Measurements from ENCODE around the gene FICD. TPM values are rescaled to one million over a fixed set of nuclear protein-coding genes. Genes with fewer than 3 reads are reported as not detected.

Gene FICD
- total and polyA plus RNA-seq, 9 of the 15 experiments (the other 6 are each of a cell fraction or from before 2014, with no cell fraction given) = 0.88 to 4.5 (median 1.9) TPM

- TF ChIP-seq RERE (CRISPR knock-in tag; IDR thresholded peaks at IDR 0.05; ENCODE audit: borderline replicate concordance) = no peak
- peak; percentile 69 for TF ChIP-seq ZFX (CRISPR knock-in tag; IDR thresholded peaks at IDR 0.05)
- no peak for TF ChIP-seq GTF2A2 (tag; IDR thresholded peaks at IDR 0.05)
- peak; percentile 32 for TF ChIP-seq NEUROD1 (IDR thresholded peaks at IDR 0.05; ENCODE audit: borderline replicate concordance, low read depth, low read length, partially characterized antibody)
- no peak for TF ChIP-seq HLTF (IDR thresholded peaks at IDR 0.05)
- no peak for TF ChIP-seq NFXL1 (CRISPR knock-in tag; IDR thresholded peaks at IDR 0.05)
- no peak for TF ChIP-seq ATF2 (CRISPR knock-in tag; IDR thresholded peaks at IDR 0.05)
- peak; percentile 32 for TF ChIP-seq NBN (IDR thresholded peaks at IDR 0.05; ENCODE audit: low read depth)
- no peak for TF ChIP-seq CBFB (CRISPR knock-in tag; IDR thresholded peaks at IDR 0.05)
- TF ChIP-seq DDX20 (tag; IDR thresholded peaks at IDR 0.05; ENCODE audit: low read depth) = no peak
- TF ChIP-seq HNRNPH1 (optimal IDR thresholded peaks at IDR 0.05; ENCODE audit: low read depth, low read length) = no peak
- TF ChIP-seq, protein P1, sequence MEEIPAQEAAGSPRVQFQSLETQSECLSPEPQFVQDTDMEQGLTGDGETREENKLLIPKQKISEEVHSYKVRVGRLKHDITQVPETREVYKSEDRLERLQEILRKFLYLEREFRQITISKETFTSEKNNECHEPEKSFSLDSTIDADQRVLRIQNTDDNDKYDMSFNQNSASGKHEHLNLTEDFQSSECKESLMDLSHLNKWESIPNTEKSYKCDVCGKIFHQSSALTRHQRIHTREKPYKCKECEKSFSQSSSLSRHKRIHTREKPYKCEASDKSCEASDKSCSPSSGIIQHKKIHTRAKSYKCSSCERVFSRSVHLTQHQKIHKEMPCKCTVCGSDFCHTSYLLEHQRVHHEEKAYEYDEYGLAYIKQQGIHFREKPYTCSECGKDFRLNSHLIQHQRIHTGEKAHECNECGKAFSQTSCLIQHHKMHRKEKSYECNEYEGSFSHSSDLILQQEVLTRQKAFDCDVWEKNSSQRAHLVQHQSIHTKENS (CRISPR knock-in tag; IDR thresholded peaks at IDR 0.05) = no peak
- TF ChIP-seq SNAPC5 (CRISPR knock-in tag; IDR thresholded peaks at IDR 0.05) = no peak
- no peak for TF ChIP-seq PTTG1 (tag; IDR thresholded peaks at IDR 0.05; ENCODE audit: low read depth)
- no peak for TF ChIP-seq LARP7 (IDR thresholded peaks at IDR 0.05)
- TF ChIP-seq SAFB (IDR thresholded peaks at IDR 0.05; ENCODE audit: borderline replicate concordance, low read depth, low read length) = no peak
- no peak for TF ChIP-seq SMARCE1 (IDR thresholded peaks at IDR 0.05)
- no peak for TF ChIP-seq EHMT2 (IDR thresholded peaks at IDR 0.05)
Measured at GRCh38 chr12:108560752-108561719, 46.0 kb downstream of the FICD start, which contains the start of gene SART3 (continued).

Measured in K562 (cell line).